ENCODE results near the gene KDM4B.
A peak's percentile ranks its signal among the peaks of the same experiment; 100 is the strongest.

Gene KDM4B

GRCh38 chr19:5116292-5116691 lies 147.4 kb downstream of the KDM4B start:
- TF ChIP-seq, protein P1, sequence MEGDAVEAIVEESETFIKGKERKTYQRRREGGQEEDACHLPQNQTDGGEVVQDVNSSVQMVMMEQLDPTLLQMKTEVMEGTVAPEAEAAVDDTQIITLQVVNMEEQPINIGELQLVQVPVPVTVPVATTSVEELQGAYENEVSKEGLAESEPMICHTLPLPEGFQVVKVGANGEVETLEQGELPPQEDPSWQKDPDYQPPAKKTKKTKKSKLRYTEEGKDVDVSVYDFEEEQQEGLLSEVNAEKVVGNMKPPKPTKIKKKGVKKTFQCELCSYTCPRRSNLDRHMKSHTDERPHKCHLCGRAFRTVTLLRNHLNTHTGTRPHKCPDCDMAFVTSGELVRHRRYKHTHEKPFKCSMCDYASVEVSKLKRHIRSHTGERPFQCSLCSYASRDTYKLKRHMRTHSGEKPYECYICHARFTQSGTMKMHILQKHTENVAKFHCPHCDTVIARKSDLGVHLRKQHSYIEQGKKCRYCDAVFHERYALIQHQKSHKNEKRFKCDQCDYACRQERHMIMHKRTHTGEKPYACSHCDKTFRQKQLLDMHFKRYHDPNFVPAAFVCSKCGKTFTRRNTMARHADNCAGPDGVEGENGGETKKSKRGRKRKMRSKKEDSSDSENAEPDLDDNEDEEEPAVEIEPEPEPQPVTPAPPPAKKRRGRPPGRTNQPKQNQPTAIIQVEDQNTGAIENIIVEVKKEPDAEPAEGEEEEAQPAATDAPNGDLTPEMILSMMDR (IDR thresholded peaks at IDR 0.05; ENCODE audit: low read depth, low read length, missing control alignments) = no peak
- H3K4me3 ChIP-seq (ENCODE audit: low read depth, low read length) = no peak overlapping the region
- in situ Hi-C loops (cut with HindIII; ENCODE audit: low pct_ligation_motif_present, low sequenced_read_pairs) = no loop called here
- no peak overlapping the region for H3K27ac ChIP-seq
- H3K36me3 ChIP-seq (replicated peaks) = no peaks in the 10 kb centered on the region
- DNase-seq = no peak
- no peaks in the 10 kb centered on the region for H3K27me3 ChIP-seq (replicated peaks)

DNA sequence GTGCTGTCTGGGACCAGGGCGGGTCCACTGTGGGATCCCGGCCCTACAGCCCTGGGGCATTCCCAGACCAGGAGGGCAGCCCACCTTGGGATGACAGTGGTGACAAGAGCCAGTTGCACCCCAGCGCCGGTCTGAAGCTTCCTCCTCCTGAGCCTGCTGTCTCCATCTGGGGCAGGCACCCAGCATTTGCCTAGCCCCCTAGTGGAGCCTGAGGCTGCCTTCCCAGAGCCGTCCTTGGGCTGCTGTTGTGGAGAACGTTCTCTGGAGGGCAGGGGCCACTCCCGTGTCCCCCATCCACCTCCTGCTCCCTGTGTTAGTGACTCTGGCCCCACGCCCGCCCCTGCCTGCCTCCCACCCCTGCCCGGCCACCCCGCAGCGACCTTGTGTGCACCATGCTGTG lies 148.5 kb downstream of the KDM4B start:
- Histone ChIP-seq H3K27ac (no peak overlapping the region), H3K36me3 (replicated peaks) (no peaks in the 10 kb centered on the region), H3K27me3 (replicated peaks) (no peaks in the 10 kb centered on the region), H3K4me3 (ENCODE audit: low read depth, low read length) (no peak overlapping the region)
- no peak for DNase-seq
- in situ Hi-C loops (cut with HindIII; ENCODE audit: low pct_ligation_motif_present, low sequenced_read_pairs) = no loop called here
- TF ChIP-seq, protein P1 (IDR thresholded peaks at IDR 0.05; ENCODE audit: low read depth, low read length, missing control alignments) = peak; percentile 29

- no peaks in the 10 kb centered on the region for H3K27me3 ChIP-seq (replicated peaks)
- in situ Hi-C loops (cut with HindIII; ENCODE audit: low pct_ligation_motif_present, low sequenced_read_pairs) = no loop called here
- DNase-seq = no peak
- TF ChIP-seq, protein P1 (IDR thresholded peaks at IDR 0.05; ENCODE audit: low read depth, low read length, missing control alignments) = no peak
- H3K27ac ChIP-seq = no peak overlapping the region
- peaks cover 4% of the 10 kb centered on the region for H3K36me3 ChIP-seq (replicated peaks)
- no peak overlapping the region for H3K4me3 ChIP-seq (ENCODE audit: low read depth, low read length)
Observed at GRCh38 chr19:5118026-5118425, 149.1 kb downstream of the KDM4B start.

DNA sequence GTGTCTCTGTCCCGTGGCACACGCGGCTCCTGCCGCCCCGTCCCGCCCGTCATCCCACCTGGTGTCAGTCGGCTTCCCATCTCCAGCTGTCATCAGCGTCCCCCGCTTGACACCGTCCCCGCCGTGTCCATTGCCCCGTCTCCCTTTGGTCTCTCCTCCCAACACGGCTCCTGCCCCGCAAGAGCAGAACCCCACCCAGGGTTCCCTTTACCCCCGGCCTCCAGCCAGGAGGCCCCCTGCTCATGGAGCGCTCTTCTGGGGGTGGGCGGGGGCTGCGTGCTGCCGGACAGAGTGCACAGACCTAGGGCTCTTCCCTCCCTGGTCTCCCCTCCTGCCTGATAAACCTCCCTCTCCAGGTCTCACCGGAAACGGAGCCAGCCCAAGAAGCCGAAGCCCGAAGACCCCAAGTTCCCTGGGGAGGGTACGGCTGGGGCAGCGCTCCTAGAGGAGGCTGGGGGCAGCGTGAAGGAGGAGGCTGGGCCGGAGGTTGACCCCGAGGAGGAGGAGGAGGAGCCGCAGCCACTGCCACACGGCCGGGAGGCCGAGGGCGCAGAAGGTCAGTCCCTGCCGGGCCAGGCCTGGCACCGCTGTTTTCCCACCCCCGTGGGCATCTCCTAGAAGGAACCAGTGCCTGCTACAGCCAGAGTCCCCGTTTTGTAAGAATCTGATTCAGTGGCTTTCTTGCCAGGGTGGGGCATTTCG lies 150.5 kb downstream of the KDM4B start:
- no peak for DNase-seq
- in situ Hi-C loops (cut with HindIII; ENCODE audit: low pct_ligation_motif_present, low sequenced_read_pairs) = no loop called here
- TF ChIP-seq, protein P1 (IDR thresholded peaks at IDR 0.05; ENCODE audit: low read depth, low read length, missing control alignments) = no peak
- no peak overlapping the region for H3K4me3 ChIP-seq (ENCODE audit: low read depth, low read length)
- peaks cover 8% of the 10 kb centered on the region for H3K36me3 ChIP-seq (replicated peaks)
- H3K27ac ChIP-seq = no peak overlapping the region
- no peaks in the 10 kb centered on the region for H3K27me3 ChIP-seq (replicated peaks)

- TF ChIP-seq, protein P1 (IDR thresholded peaks at IDR 0.05; ENCODE audit: low read depth, low read length, missing control alignments) = no peak
- DNase-seq = no peak
- no peaks in the 10 kb centered on the region for H3K27me3 ChIP-seq (replicated peaks)
- in situ Hi-C loops (cut with HindIII; ENCODE audit: low pct_ligation_motif_present, low sequenced_read_pairs) = no loop called here
- no peak overlapping the region for H3K4me3 ChIP-seq (ENCODE audit: low read depth, low read length)
- peaks cover 8% of the 10 kb centered on the region for H3K36me3 ChIP-seq (replicated peaks)
- H3K27ac ChIP-seq = no peak overlapping the region
Observed at GRCh38 chr19:5120321-5120720, 151.4 kb downstream of the KDM4B start.

GRCh38 chr19:5120833-5121232 lies 151.9 kb downstream of the KDM4B start:
- in situ Hi-C loops (cut with HindIII; ENCODE audit: low pct_ligation_motif_present, low sequenced_read_pairs) = no loop called here
- DNase-seq = no peak
- H3K27ac ChIP-seq = no peak overlapping the region
- H3K36me3 ChIP-seq (replicated peaks) = peaks cover 8% of the 10 kb centered on the region
- TF ChIP-seq, protein P1 (IDR thresholded peaks at IDR 0.05; ENCODE audit: low read depth, low read length, missing control alignments) = no peak
- H3K27me3 ChIP-seq (replicated peaks) = no peaks in the 10 kb centered on the region
- no peak overlapping the region for H3K4me3 ChIP-seq (ENCODE audit: low read depth, low read length)

All from brain microvascular endothelial cell (primary cell).